Measurements from ENCODE around the gene CCR9.

- TF ChIP-seq POLR2A (IDR thresholded peaks at IDR 0.05) (no peak), CTCF (IDR thresholded peaks at IDR 0.05) (no peak)
Measured at GRCh38 chr3:45884368-45885201, 1.8 kb upstream of the CCR9 start.

Measured in testis (tissue), 2 donors.